ENCODE results near the gene BCL3.

- TF ChIP-seq GATA3 (IDR thresholded peaks at IDR 0.05; ENCODE audit: low read depth, low read length) = no peak
- TF ChIP-seq GATA2 (IDR thresholded peaks at IDR 0.05; ENCODE audit: low read depth, low read length) = no peak
Measured at GRCh38 chr19:44749292-44749691, 784 bp downstream of the BCL3 start.

Measured in SH-SY5Y (cell line).